HFFc6 (cell line): ENCODE results near the gene RNF130. TPM values are rescaled to one million over a fixed set of nuclear protein-coding genes. Genes with fewer than 3 reads are reported as not detected.

Experiments used
- DNase-seq: peaks from one replicate; pipeline ENCODE4 v3.0.0-alpha.2; 2018
- H3K27ac Mint-ChIP-seq: 2 replicates; pipeline ENCODE4 v1.8.0; 2020; ENCODE audit warnings: mild to moderate bottlenecking, mixed read lengths
- H3K27me3 Mint-ChIP-seq: 2 replicates; pipeline ENCODE4 v1.8.0; 2021; ENCODE audit warnings: mild to moderate bottlenecking, moderate library complexity, mixed read lengths; ENCODE audit not compliant: insufficient read depth
- H3K36me3 Mint-ChIP-seq: 2 replicates; pipeline ENCODE4 v1.8.0; 2021; ENCODE audit warnings: low read depth, mixed read lengths
- H3K4me1 Mint-ChIP-seq: 2 replicates; pipeline ENCODE4 v1.8.0; 2020; ENCODE audit warnings: low read depth, mixed read lengths
- H3K4me3 Mint-ChIP-seq: 2 replicates; pipeline ENCODE4 v1.8.0; 2020; ENCODE audit warnings: mild to moderate bottlenecking, moderate library complexity, mixed read lengths
- H3K9me3 Mint-ChIP-seq: 2 replicates; pipeline ENCODE4 v1.8.0; 2020; ENCODE audit warnings: mild to moderate bottlenecking, mixed read lengths
- total RNA-seq, 6 experiments: library from RNA; stranded (reverse); fragmentation: NEBNext Ultra II Directional; extraction: Animal tissue kit (Norgen Biotek cat#: 25700); gene quantifications; 2 replicates in 1 of 6; 3 replicates in 5 of 6; pipeline ENCODE4 v1.2.3, GENCODE V29; 2021
- TF ChIP-seq, protein P1 (sequence below): fragments of 200-600 bp; sonication (generic); IDR thresholded peaks from 2 replicates; pipeline ENCODE4 v1.5.0; 2021; ENCODE audit warnings: antibody characterized with exemption, mild to moderate bottlenecking

RNF130 gene
- total RNA-seq, 6 experiments from 2014 or later = 0.37 to 7.5 (median 0.93) TPM

DNA sequence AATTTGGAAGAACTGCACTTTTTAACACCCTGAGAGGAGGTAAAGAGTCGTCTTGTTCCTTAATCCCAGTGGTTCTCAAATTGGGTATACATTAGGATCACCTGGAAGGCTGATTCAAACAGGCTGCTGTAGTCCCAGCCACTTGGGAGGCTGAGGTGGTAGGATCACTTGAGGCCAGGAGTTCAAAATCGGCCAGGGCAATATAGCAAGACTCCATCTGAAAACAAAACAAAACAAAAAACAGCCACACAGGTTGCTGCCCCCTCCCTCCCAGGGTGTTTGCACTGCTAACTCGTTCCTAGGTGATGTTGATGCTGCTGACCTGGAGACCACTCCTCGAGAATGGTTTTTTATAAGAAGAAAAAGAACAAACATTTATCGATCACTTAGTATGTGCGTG is 162.3 kb downstream of the RNF130 start:
- no peak overlapping the region for H3K4me3 Mint-ChIP-seq
- peaks cover 6% of the 10 kb centered on the region; the same call in 1 of the 2 replicates for H3K36me3 Mint-ChIP-seq
- H3K4me1 Mint-ChIP-seq = peaks cover 15% of the 10 kb centered on the region

DNA sequence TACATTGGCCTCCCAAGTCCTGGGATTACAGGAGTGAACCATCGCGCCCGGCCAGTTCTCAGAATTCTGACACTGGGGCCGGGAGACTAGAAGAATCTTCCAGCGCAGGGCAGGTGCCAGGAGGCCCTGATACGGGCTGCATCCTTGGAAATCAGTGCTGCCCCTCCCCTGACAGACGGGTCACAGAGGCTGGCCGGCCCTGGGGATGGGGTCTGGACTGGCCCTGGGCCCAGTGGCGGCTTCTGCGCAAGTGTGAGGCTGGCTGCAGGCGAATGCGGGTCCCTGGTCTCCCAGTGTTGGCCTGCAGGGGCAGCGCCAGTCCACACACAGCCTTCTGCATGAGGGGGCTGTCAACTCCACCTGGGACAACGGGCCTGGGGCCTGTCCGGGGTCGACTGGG is 163.0 kb downstream of the RNF130 start:
- H3K4me1 Mint-ChIP-seq = peaks cover 9% of the 10 kb centered on the region; the same call in 1 of the 2 replicates
- TF ChIP-seq, protein P1, sequence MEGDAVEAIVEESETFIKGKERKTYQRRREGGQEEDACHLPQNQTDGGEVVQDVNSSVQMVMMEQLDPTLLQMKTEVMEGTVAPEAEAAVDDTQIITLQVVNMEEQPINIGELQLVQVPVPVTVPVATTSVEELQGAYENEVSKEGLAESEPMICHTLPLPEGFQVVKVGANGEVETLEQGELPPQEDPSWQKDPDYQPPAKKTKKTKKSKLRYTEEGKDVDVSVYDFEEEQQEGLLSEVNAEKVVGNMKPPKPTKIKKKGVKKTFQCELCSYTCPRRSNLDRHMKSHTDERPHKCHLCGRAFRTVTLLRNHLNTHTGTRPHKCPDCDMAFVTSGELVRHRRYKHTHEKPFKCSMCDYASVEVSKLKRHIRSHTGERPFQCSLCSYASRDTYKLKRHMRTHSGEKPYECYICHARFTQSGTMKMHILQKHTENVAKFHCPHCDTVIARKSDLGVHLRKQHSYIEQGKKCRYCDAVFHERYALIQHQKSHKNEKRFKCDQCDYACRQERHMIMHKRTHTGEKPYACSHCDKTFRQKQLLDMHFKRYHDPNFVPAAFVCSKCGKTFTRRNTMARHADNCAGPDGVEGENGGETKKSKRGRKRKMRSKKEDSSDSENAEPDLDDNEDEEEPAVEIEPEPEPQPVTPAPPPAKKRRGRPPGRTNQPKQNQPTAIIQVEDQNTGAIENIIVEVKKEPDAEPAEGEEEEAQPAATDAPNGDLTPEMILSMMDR = peak; percentile 33; the same call in 1 of the 2 replicates
- no peak for DNase-seq

More for the DNA sequence above, 162.3 kb downstream of the RNF130 start:
- no peak overlapping the region for H3K27ac Mint-ChIP-seq
- TF ChIP-seq, protein P1 = no peak
- no peaks in the 10 kb centered on the region for H3K9me3 Mint-ChIP-seq
- no peaks in the 10 kb centered on the region; the same call in 1 of the 2 replicates for H3K27me3 Mint-ChIP-seq
- no peak for DNase-seq

DNA sequence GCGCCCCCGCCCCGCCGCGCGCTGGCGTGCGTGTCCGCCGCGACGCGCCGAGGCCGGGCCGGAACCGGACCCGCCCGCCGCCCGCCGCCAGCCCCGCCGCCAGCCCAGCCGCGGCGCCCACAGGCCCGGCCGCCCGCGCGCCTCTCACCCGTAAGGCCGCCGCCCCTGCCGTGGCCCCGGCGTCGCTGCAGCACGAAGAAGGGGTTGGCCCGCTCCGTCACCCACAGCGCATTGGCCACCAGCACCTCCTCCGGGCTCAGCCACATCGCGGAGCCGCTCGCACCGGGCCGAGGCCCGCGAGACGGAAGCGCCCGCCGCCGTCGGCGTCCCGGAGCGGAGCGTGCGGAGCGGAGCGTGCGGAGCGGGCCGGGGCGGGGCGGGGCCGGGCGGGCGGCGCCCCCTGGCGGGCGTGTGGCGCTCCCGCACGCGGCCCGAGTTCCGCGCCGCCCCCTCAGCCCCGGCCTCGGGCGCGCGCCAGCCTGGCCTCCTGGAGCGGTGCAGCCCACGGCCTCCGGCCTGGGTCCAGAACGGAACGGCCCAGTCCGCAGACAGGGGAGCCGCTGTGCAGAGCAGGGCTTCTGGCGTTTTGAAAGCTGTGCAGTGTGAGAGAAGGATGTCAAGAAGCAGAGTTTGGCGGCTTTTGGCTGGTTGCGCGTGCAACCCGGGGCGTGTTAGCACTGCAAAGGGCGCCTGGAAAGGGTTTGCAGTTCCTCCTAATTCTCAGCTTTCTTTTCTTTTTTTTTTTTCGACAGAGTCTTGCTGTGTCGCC is 163.8 kb downstream of the RNF130 start, which contains the start of gene TBC1D9B:
TBC1D9B (minus strand) TSS at position 342 of the 769 bp plus-strand sequence; CDS start at position 266, 76 bp downstream.
- H3K4me1 Mint-ChIP-seq = peaks cover 9% of the 10 kb centered on the region; the same call in 1 of the 2 replicates
- TF ChIP-seq, protein P1 = peak; percentile 60
- peaks cover 6% of the 10 kb centered on the region; the same call in 1 of the 2 replicates for H3K36me3 Mint-ChIP-seq
- peak; percentile 40 for DNase-seq
- no peaks in the 10 kb centered on the region for H3K9me3 Mint-ChIP-seq
- peak within 1 kb of the TSS; percentile 83 for H3K27ac Mint-ChIP-seq
- peak within 1 kb of the TSS; percentile 93 for H3K4me3 Mint-ChIP-seq
- no peaks in the 10 kb centered on the region; the same call in 1 of the 2 replicates for H3K27me3 Mint-ChIP-seq

More for the DNA sequence above, 163.0 kb downstream of the RNF130 start:
- no peaks in the 10 kb centered on the region; the same call in 1 of the 2 replicates for H3K27me3 Mint-ChIP-seq
- H3K4me3 Mint-ChIP-seq = peak overlapping the region; percentile 86
- H3K36me3 Mint-ChIP-seq = peaks cover 6% of the 10 kb centered on the region; the same call in 1 of the 2 replicates
- no peaks in the 10 kb centered on the region for H3K9me3 Mint-ChIP-seq
- no peak overlapping the region for H3K27ac Mint-ChIP-seq

DNA sequence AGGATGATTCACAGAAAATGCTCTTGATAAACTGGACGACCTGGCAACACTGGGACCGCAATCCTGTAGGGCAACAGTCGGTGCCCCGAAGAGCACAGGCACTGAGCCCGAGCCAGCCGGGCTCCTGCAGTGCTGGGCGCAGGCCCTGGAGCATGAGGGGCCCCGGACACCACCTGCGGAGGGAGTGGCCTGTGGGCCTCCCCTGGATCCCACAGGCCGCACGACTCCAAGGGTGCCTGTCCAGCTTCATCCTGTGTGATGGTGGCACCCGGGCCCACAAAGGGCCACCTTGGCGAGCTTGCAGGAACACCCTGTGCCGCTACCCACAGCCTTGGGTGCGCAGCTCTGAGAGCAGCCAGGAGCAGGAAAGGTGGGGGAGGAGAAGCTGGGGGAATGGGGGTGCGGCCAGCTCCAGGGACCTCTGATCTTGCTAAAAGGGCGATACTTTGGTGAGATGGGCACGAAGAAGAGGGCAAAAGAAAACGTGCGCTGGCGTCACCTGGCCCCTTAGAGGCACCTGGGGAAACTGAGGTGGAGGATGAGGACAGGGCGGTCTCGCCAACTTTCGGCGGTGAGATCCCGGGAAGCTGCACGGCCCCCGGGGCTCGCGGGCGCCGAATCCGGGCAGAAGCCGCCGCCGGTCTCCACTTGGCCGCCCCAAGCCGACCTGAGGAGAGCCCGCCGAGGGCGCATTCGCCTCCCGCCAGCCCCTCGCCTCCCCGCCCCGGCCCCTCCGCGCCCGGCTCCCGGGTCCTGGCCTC is 164.6 kb downstream of the RNF130 start:
- H3K27ac Mint-ChIP-seq = peak overlapping the region; percentile 83
- H3K27me3 Mint-ChIP-seq = no peaks in the 10 kb centered on the region
- peaks cover 6% of the 10 kb centered on the region; the same call in 1 of the 2 replicates for H3K36me3 Mint-ChIP-seq
- peak overlapping the region; percentile 93 for H3K4me3 Mint-ChIP-seq
- peaks cover 9% of the 10 kb centered on the region; the same call in 1 of the 2 replicates for H3K4me1 Mint-ChIP-seq
- DNase-seq = no peak
- H3K9me3 Mint-ChIP-seq = no peaks in the 10 kb centered on the region
- TF ChIP-seq, protein P1 = no peak

DNA sequence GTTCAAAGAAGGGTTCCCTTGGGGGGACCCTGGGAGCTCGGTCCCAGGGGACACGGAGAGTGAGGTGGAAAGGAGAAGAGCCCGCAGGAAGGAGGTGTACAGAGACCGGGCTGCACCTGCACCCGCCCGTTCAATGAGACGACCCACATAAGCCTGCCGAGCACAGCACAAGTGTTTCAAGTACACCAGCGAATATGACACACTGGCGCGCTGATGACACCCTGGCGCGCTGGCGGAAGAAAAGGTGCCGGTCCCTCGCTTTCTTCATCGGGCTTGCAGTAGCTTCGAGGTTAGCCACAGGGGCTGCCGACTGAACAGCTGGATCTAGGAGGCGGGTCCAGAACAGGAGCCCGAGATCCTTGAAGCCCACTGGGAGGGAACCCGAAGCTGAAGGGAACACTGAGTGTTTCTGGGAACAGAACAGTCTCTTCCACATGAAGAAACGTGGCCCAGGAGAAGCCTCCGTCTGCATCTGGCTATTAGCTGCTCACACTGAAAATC is 165.2 kb downstream of the RNF130 start:
- peak; percentile 4 for DNase-seq
- H3K4me3 Mint-ChIP-seq = peak overlapping the region; percentile 93
- H3K9me3 Mint-ChIP-seq = no peaks in the 10 kb centered on the region
- peaks cover 9% of the 10 kb centered on the region; the same call in 1 of the 2 replicates for H3K4me1 Mint-ChIP-seq
- peaks cover 6% of the 10 kb centered on the region; the same call in 1 of the 2 replicates for H3K36me3 Mint-ChIP-seq
- peak overlapping the region; percentile 83 for H3K27ac Mint-ChIP-seq
- no peaks in the 10 kb centered on the region for H3K27me3 Mint-ChIP-seq
- TF ChIP-seq, protein P1 = no peak
